GM12874 (cell line): ENCODE data around the gene YTHDC2.

Source experiments
- CTCF ChIP-seq: IDR thresholded peaks from 2 replicates; pipeline ENCODE4 v1.5.1; 2011; ENCODE audit warnings: low read depth, mild to moderate bottlenecking, control low read depth, low read length, moderate library complexity; ENCODE audit not compliant: insufficient read depth

YTHDC2 gene

GRCh38 chr5:113507601-113508000 is 5.9 kb upstream of the YTHDC2 start:
- TF ChIP-seq CTCF: no peak

GRCh38 chr5:113508756-113509155 is 4.7 kb upstream of the YTHDC2 start:
- TF ChIP-seq CTCF: no peak

GRCh38 chr5:113510836-113511451 is 2.5 kb upstream of the YTHDC2 start:
- no peak for TF ChIP-seq CTCF

- TF ChIP-seq CTCF: no peak
These were observed 1.2 kb upstream of the YTHDC2 start for GRCh38 chr5:113512341-113512740.

GRCh38 chr5:113514289-113514635 is 768 bp downstream of the YTHDC2 start:
- TF ChIP-seq CTCF: no peak

- no peak for TF ChIP-seq CTCF
These were observed 5.4 kb downstream of the YTHDC2 start for GRCh38 chr5:113518884-113519283.

- no peak for TF ChIP-seq CTCF
These were observed 5.9 kb downstream of the YTHDC2 start for GRCh38 chr5:113519412-113519811.
